IMR-90 (cell line): Measurements from ENCODE around the gene MIEF2. TPM values are rescaled to one million over a fixed set of nuclear protein-coding genes. Genes with fewer than 3 reads are reported as not detected.

ENCODE experiments used
- ATAC-seq: fragments of 200-7000 bp; cut with Tn5 transposase; 2 replicates; pipeline ENCODE4 v1.9.1; 2020; ENCODE audit warnings: low read depth, mild to moderate bottlenecking, moderate library complexity
- BruUV-seq: library from RNA; stranded (reverse); fragments of 400-500 nt; replicated peaks from 2 replicates; lab custom pipeline; 2021; lab: Mats Ljungman, UMichigan
- CTCF ChIA-PET: fragments of 300-600 bp; formaldehyde crosslinking; extraction: SDS; loops from one replicate; lab custom pipeline; 2021; ENCODE audit warnings: antibody characterized with exemption; lab: Yijun Ruan, JAX
- POLR2A ChIA-PET: fragments of 300-600 bp; sonication (Branson Sonifier 250); formaldehyde crosslinking; loops from one replicate; lab custom pipeline; 2022; ENCODE audit warnings: antibody characterized with exemption; ENCODE audit not compliant: unreplicated experiment; lab: Charles Lee
- DNase-seq: peaks from one replicate; pipeline ENCODE4 v3.0.0; 2013
- H2AFZ ChIP-seq: replicated peaks from 2 replicates; pipeline ENCODE3; 2013; ENCODE audit warnings: low read length, mild to moderate bottlenecking; ENCODE audit not compliant: poor library complexity
- H2AK5ac ChIP-seq: 2 replicates; pipeline ENCODE4 v1.6.1; 2013; ENCODE audit warnings: low read depth, low read length, inconsistent platforms
- H2AK9ac ChIP-seq: replicated peaks from 2 replicates; pipeline ENCODE3; 2013; ENCODE audit warnings: mild to moderate bottlenecking, low read depth, low read length, moderate library complexity; ENCODE audit not compliant: poor library complexity
- H2BK120ac ChIP-seq: 2 replicates; pipeline ENCODE4 v1.6.1; 2013; ENCODE audit warnings: low read depth, low read length, inconsistent platforms
- H2BK15ac ChIP-seq: 3 replicates; pipeline ENCODE4 v1.6.1; 2013; ENCODE audit warnings: low read depth, low read length, inconsistent platforms
- H2BK20ac ChIP-seq: 2 replicates; pipeline ENCODE4 v1.6.1; 2013; ENCODE audit warnings: low read depth, mild to moderate bottlenecking, inconsistent platforms, low read length, moderate library complexity
- H2BK5ac ChIP-seq: 2 replicates; pipeline ENCODE4 v1.6.1; 2013; ENCODE audit warnings: mild to moderate bottlenecking, low read depth, low read length, inconsistent platforms; ENCODE audit not compliant: poor library complexity, severe bottlenecking
- H3K14ac ChIP-seq: replicated peaks from 2 replicates; pipeline ENCODE4 v1.6.1; 2013; ENCODE audit warnings: low read depth, low read length, inconsistent platforms
- H3K18ac ChIP-seq: 2 replicates; pipeline ENCODE4 v1.6.1; 2013; ENCODE audit warnings: low read depth, low read length, control low read depth
- H3K23ac ChIP-seq: 2 replicates; pipeline ENCODE4 v1.6.1; 2013; ENCODE audit warnings: low read depth, low read length, inconsistent platforms
- H3K27ac ChIP-seq: 2 replicates; pipeline ENCODE4 v1.5.1; 2013; ENCODE audit warnings: mild to moderate bottlenecking, control low read depth, low read length; ENCODE audit not compliant: insufficient read depth
- H3K27me3 ChIP-seq: 2 replicates; pipeline ENCODE4 v1.6.1; 2013; ENCODE audit warnings: low read length; ENCODE audit not compliant: control insufficient read depth, insufficient read depth
- H3K36me3 ChIP-seq: 2 replicates; pipeline ENCODE4 v1.6.1; 2013; ENCODE audit warnings: low read length, mixed read lengths; ENCODE audit not compliant: control insufficient read depth, insufficient read depth
- H3K4ac ChIP-seq: 2 replicates; pipeline ENCODE4 v1.6.1; 2013; ENCODE audit warnings: low read depth, low read length, inconsistent platforms
- H3K4me1 ChIP-seq: 2 replicates; pipeline ENCODE4 v1.6.1; 2013; ENCODE audit warnings: low read length, mixed read lengths; ENCODE audit not compliant: control insufficient read depth, insufficient read depth
- H3K4me2 ChIP-seq: 2 replicates; pipeline ENCODE4 v1.6.1; 2013; ENCODE audit warnings: low read depth, mild to moderate bottlenecking, control low read depth, low read length, moderate library complexity
- H3K4me3 ChIP-seq: 2 replicates; pipeline ENCODE4 v1.5.1; 2013; ENCODE audit warnings: low read depth, mild to moderate bottlenecking, control low read depth, low read length, moderate library complexity; ENCODE audit not compliant: insufficient read depth
- H3K56ac ChIP-seq: 2 replicates; pipeline ENCODE4 v1.6.1; 2013; ENCODE audit warnings: low read length, inconsistent platforms; ENCODE audit not compliant: insufficient read depth; ENCODE audit errors: extremely low read depth
- H3K79me1 ChIP-seq, 2 experiments: 2 replicates each; pipeline ENCODE4 v1.6.1; 2013; ENCODE audit warnings: low read length in 2 of 2, inconsistent platforms in 1 of 2, low read depth in 1 of 2
- H3K9ac ChIP-seq: 2 replicates; pipeline ENCODE4 v1.6.1; 2013; ENCODE audit warnings: low read depth, low read length, control low read depth
- H3K9me1 ChIP-seq: 2 replicates; pipeline ENCODE4 v1.6.1; 2013; ENCODE audit warnings: low read length, inconsistent platforms; ENCODE audit not compliant: insufficient read depth
- H3K9me3 ChIP-seq: 2 replicates; pipeline ENCODE4 v1.6.1; 2013; ENCODE audit warnings: low read length; ENCODE audit not compliant: control insufficient read depth, insufficient read depth
- H4K20me1 ChIP-seq: 2 replicates; pipeline ENCODE4 v1.6.1; 2013; ENCODE audit warnings: low read length, inconsistent platforms; ENCODE audit not compliant: insufficient read depth
- H4K5ac ChIP-seq: 2 replicates; pipeline ENCODE4 v1.6.1; 2013; ENCODE audit warnings: mild to moderate bottlenecking, low read depth, low read length, control low read depth
- H4K8ac ChIP-seq, 2 experiments: 2 replicates each; pipeline ENCODE4 v1.6.1; 2013; ENCODE audit warnings: low read depth in 2 of 2, low read length in 2 of 2, control low read depth in 1 of 2, inconsistent platforms in 1 of 2
- H4K91ac ChIP-seq: 2 replicates; pipeline ENCODE4 v1.6.1; 2013; ENCODE audit warnings: low read depth, low read length, inconsistent platforms; ENCODE audit not compliant: insufficient read depth
- BHLHE40 ChIP-seq: fragments of 150-350 bp; IDR thresholded peaks from 2 replicates; pipeline ENCODE4 v1.6.1; 2016; ENCODE audit warnings: mild to moderate bottlenecking, low read depth, low read length
- MAZ ChIP-seq: IDR thresholded peaks from 2 replicates; pipeline ENCODE4 v1.6.1; 2012; ENCODE audit warnings: low read depth, mild to moderate bottlenecking, low read length, improper control_type of control experiment, moderate library complexity, borderline replicate concordance
- MXI1 ChIP-seq: IDR thresholded peaks from 2 replicates; pipeline ENCODE4 v1.6.1; 2012; ENCODE audit warnings: low read depth, mild to moderate bottlenecking, low read length, moderate library complexity, borderline replicate concordance
- NFE2L2 ChIP-seq: fragments of 150-350 bp; IDR thresholded peaks from 2 replicates; pipeline ENCODE4 v1.6.1; 2016; ENCODE audit warnings: low read depth, mild to moderate bottlenecking, low read length
- POLR2A ChIP-seq: IDR thresholded peaks from 2 replicates; pipeline ENCODE4 v1.6.1; 2012; ENCODE audit warnings: mild to moderate bottlenecking, low read depth, low read length
- RFX5 ChIP-seq: IDR thresholded peaks from 2 replicates; pipeline ENCODE4 v1.8.0; 2012; ENCODE audit warnings: low read depth, mild to moderate bottlenecking, low read length, moderate library complexity
- WGBS, 2 experiments: methylation state at CpG; one replicate each; pipeline versions ENCODE4 v1.1.5 to v1.1.7; 2013; ENCODE audit warnings: missing lambda C conversion rate in 2 of 2; ENCODE audit not compliant: insufficient read length in 1 of 2; ENCODE audit errors: extremely low coverage in 2 of 2; 5-methylcytosine and 5-hydroxymethylcytosine counted together
- dilution Hi-C: fragments of 300-500 bp; cut with HindIII; formaldehyde crosslinking; loops from one replicate; pipeline ENCODE4 v1.14.3; 2018; ENCODE audit warnings: low sequenced_read_pairs; ENCODE audit not compliant: unreplicated experiment
- in situ Hi-C: fragments of 300-500 bp; cut with MboI; formaldehyde crosslinking; loops from 3 replicates; pipeline ENCODE4 v1.14.3; 2019; ENCODE audit warnings: low sequenced_read_pairs, inconsistent platforms, mixed read lengths
- intact Hi-C: fragments of 100-400 bp; cut with micrococcal nuclease; formaldehyde crosslinking; loops from 2 replicates; pipeline ENCODE4 v1.10.0; 2022
- polyA plus RNA-seq, 3 experiments: library from polyadenylated mRNA; depleted of rRNA; stranded (reverse); fragments of >200 nt; gene quantifications; 2 replicates each; pipeline ENCODE4 v1.2.3, GENCODE V29; 2012; ENCODE audit warnings: low replicate concordance in 1 of 3
- total RNA-seq: library from RNA; depleted of rRNA; stranded (reverse); fragments of >200 nt; gene quantifications from 2 replicates; pipeline ENCODE4 v1.2.3, GENCODE V29; 2012
- TF ChIP-seq, protein P1 (sequence below): fragments of 150-350 bp; IDR thresholded peaks from 2 replicates; pipeline ENCODE4 v1.6.1; 2017; ENCODE audit warnings: mild to moderate bottlenecking, antibody characterized with exemption, low read length, low read depth

MIEF2 gene
- total and polyA plus RNA-seq, 2 of the 4 experiments (the other 2 are of a cell fraction): 9.1 to 26.6 TPM

DNA sequence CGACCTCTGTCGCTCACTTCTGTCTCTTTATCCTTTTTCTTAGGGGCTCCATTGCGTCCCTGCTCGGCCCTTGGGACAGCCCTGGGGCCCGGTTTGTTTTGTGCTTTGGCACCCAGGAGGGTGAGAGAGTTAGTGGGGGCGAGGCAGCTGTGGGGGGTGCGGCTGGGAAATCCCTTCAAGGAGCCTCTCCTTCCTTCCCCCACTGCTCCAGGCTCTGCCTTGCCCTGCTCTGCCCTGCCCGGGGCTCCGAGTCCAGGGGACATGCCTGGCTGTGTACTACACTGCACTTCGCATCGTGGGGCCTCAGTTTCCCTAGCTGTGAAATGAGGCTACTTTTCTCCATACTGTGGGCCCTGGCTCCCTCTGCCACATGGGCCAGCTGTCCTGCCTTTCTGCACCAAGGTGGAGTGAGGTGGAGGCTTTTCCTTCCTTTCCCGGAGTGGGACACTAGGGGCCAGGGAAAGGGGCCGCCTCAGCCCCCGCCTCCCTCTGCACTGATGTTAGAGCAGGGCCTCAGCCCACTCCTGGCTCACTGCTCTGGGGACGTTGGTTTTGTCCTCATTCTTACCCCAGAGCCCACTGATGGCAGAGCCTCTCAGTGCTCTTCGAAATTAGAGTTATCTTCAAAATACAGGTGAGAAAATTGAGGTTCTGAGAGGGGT, 34.0 kb upstream of the MIEF2 start (continued):
- TF ChIP-seq RFX5: no peak

DNA sequence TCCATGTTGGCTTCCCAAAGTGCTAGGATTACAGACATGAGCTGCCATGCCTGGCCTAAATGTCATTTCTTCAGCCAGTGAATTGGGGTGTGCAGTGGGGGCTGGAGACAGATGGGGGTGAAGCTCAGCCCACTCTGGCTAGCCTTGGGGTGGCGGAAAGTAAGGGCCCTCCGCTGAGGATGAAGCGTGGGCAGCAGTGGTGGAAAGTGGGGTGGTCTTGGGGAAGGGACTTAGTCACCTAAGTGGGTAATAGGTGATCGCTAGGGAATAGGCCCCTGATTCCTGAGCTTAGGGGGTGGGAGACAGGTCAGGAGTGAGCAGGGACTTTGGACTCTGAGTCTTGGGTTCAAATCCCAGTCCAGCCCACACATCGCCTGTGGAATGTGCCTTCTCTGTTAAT, 32.8 kb upstream of the MIEF2 start:
- 0 out of 2 replicates have a peak overlapping the region, but pooled peaks have one; percentile 15 for H3K23ac ChIP-seq
- no peak overlapping the region for H2BK20ac ChIP-seq
- TF ChIP-seq MAZ (no peak), BHLHE40 (no peak), MXI1 (no peak), NFE2L2 (no peak), RFX5 (no peak), POLR2A (no peak)
- TF ChIP-seq, protein P1, sequence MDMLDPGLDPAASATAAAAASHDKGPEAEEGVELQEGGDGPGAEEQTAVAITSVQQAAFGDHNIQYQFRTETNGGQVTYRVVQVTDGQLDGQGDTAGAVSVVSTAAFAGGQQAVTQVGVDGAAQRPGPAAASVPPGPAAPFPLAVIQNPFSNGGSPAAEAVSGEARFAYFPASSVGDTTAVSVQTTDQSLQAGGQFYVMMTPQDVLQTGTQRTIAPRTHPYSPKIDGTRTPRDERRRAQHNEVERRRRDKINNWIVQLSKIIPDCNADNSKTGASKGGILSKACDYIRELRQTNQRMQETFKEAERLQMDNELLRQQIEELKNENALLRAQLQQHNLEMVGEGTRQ: no peak
- POLR2A ChIA-PET: no interaction called here
- no peaks in the 10 kb centered on the region for H3K9me3 ChIP-seq
- peaks cover 57% of the 10 kb centered on the region for H4K20me1 ChIP-seq
- H4K91ac ChIP-seq: no peak overlapping the region
- H3K14ac ChIP-seq: no peak overlapping the region
- H3K27ac ChIP-seq: no peak overlapping the region
- no peak overlapping the region for H2BK120ac ChIP-seq
- no peak overlapping the region for H4K5ac ChIP-seq
- no peak overlapping the region for H2BK5ac ChIP-seq
- H3K4ac ChIP-seq: no peak overlapping the region
- WGBS, 2 experiments: 91% methylated on average over 4 of the region's 5 CpGs; no CpG with 5 or more reads in 1 of the 2 experiments
- no peaks in the 10 kb centered on the region for H3K27me3 ChIP-seq
- intact Hi-C loops: no loop called here
- H2AK9ac ChIP-seq: no peak overlapping the region
- H3K36me3 ChIP-seq: peaks cover 7% of the 10 kb centered on the region; the same call in 1 of the 2 replicates
- peaks cover 14% of the 10 kb centered on the region for H3K9me1 ChIP-seq
- DNase-seq: no peak
- dilution Hi-C loops: no loop called here
- H3K9ac ChIP-seq: no peak overlapping the region
- CTCF ChIA-PET: no interaction called here
- H3K18ac ChIP-seq: no peak overlapping the region
- no peak overlapping the region for H2AK5ac ChIP-seq
- H3K79me1 ChIP-seq: peaks cover 16 to 71% of the 10 kb centered on the region in 2 experiments
- in situ Hi-C loops: no loop called here
- H3K4me1 ChIP-seq: peaks cover 18% of the 10 kb centered on the region
- H3K4me3 ChIP-seq: no peak overlapping the region
- no peak overlapping the region for H3K4me2 ChIP-seq
- no TSS peak for BruUV-seq
- no peak for ATAC-seq
- H3K56ac ChIP-seq: no peak overlapping the region
- no peak overlapping the region for H2AFZ ChIP-seq
- no peak overlapping the region for H4K8ac ChIP-seq
- no peak overlapping the region for H2BK15ac ChIP-seq
